Astrocyte (in vitro differentiated cells and primary cell): ENCODE data around the gene SMIM21.

Source experiments
- CTCF ChIP-seq: IDR thresholded peaks from 2 replicates; pipeline ENCODE4 v1.5.1; 2011; ENCODE audit warnings: low read depth, mild to moderate bottlenecking, inconsistent platforms, low read length, moderate library complexity; ENCODE audit not compliant: insufficient read depth
- EZH2 ChIP-seq: IDR thresholded peaks from 2 replicates; pipeline ENCODE4 v1.6.1; 2012; ENCODE audit warnings: mild to moderate bottlenecking, low read length, inconsistent platforms; ENCODE audit not compliant: insufficient read depth

DNA sequence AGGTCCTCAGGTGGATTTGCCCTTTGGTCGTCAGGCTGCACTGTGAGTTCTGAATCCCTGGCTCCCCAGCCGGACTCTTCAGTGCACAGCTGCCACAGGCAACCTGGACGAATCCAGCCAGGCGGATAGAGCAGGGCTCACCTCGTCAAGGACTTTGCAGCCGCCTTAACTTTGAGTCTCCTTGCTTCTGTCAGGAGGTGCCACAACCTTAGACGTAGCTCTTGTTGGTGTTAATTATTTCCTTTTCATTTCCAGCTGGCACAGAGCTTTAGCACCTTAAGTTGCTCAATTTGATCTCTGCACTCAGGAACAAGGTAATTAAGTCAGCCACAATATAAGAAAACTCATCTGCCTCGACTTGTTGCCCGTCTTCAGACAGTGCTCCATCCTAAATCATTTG, 17.7 kb downstream of the SMIM21 start:
- TF ChIP-seq CTCF (no peak), EZH2 (no peak)
